ENCODE results near the gene SMCO4.
"Not testable (repeated sequence)": the region's sequence is repeated elsewhere in the genome, so short reads cannot be mapped to it uniquely, and the experiment has no call there.

Gene SMCO4

GRCh38 chr11:93560199-93560932 lies 17.2 kb upstream of the SMCO4 start:
- DNase-seq (ENCODE audit: low read depth), result no peak

GRCh38 chr11:93559681-93560080 lies 16.5 kb upstream of the SMCO4 start:
- no peak for DNase-seq (ENCODE audit: low read depth)

GRCh38 chr11:93552874-93553273 lies 9.7 kb upstream of the SMCO4 start:
- no peak for DNase-seq (ENCODE audit: low read depth)

- DNase-seq (ENCODE audit: low read depth), result no peak
These were observed 6.8 kb upstream of the SMCO4 start for GRCh38 chr11:93549976-93550375.

GRCh38 chr11:93548679-93549319 lies 5.6 kb upstream of the SMCO4 start:
- no peak for DNase-seq (ENCODE audit: low read depth)

GRCh38 chr11:93547773-93548172 lies 4.6 kb upstream of the SMCO4 start:
- no peak for DNase-seq (ENCODE audit: low read depth)

GRCh38 chr11:93547028-93547427 lies 3.8 kb upstream of the SMCO4 start:
- no peak for DNase-seq (ENCODE audit: low read depth)

- no peak for DNase-seq (ENCODE audit: low read depth)
These were observed 2.4 kb upstream of the SMCO4 start for GRCh38 chr11:93545566-93545965.

- no peak for DNase-seq (ENCODE audit: low read depth)
These were observed 371 bp downstream of the SMCO4 start for GRCh38 chr11:93542811-93543229.

- peak; percentile 4 for DNase-seq (ENCODE audit: low read depth)
These were observed 1.0 kb downstream of the SMCO4 start for GRCh38 chr11:93541884-93542810.

GRCh38 chr11:93540896-93541553 lies 2.2 kb downstream of the SMCO4 start:
- no peak for DNase-seq (ENCODE audit: low read depth)

GRCh38 chr11:93540337-93540736 lies 2.9 kb downstream of the SMCO4 start:
- DNase-seq (ENCODE audit: low read depth), result no peak

- DNase-seq (ENCODE audit: low read depth), result no peak
These were observed 5.4 kb downstream of the SMCO4 start for GRCh38 chr11:93537767-93538261.

GRCh38 chr11:93537049-93537448 lies 6.1 kb downstream of the SMCO4 start:
- DNase-seq (ENCODE audit: low read depth), result no peak

- no peak for DNase-seq (ENCODE audit: low read depth)
These were observed 6.9 kb downstream of the SMCO4 start for GRCh38 chr11:93536101-93536861.

- not testable (repeated sequence) for DNase-seq (ENCODE audit: low read depth)
These were observed 7.6 kb downstream of the SMCO4 start for GRCh38 chr11:93535578-93535977.

- no peak for DNase-seq (ENCODE audit: low read depth)
These were observed 10.4 kb downstream of the SMCO4 start for GRCh38 chr11:93532806-93533205.

GRCh38 chr11:93532281-93532789 lies 10.9 kb downstream of the SMCO4 start:
- DNase-seq (ENCODE audit: low read depth), result no peak

GRCh38 chr11:93530468-93530826 lies 12.7 kb downstream of the SMCO4 start:
- DNase-seq (ENCODE audit: low read depth), result no peak

- DNase-seq (ENCODE audit: low read depth), result no peak
These were observed 13.3 kb downstream of the SMCO4 start for GRCh38 chr11:93529707-93530467.

Measured in fibroblast of the conjunctiva (primary cell).